Measurements from ENCODE around the gene TAS1R3.

Gene TAS1R3

DNA sequence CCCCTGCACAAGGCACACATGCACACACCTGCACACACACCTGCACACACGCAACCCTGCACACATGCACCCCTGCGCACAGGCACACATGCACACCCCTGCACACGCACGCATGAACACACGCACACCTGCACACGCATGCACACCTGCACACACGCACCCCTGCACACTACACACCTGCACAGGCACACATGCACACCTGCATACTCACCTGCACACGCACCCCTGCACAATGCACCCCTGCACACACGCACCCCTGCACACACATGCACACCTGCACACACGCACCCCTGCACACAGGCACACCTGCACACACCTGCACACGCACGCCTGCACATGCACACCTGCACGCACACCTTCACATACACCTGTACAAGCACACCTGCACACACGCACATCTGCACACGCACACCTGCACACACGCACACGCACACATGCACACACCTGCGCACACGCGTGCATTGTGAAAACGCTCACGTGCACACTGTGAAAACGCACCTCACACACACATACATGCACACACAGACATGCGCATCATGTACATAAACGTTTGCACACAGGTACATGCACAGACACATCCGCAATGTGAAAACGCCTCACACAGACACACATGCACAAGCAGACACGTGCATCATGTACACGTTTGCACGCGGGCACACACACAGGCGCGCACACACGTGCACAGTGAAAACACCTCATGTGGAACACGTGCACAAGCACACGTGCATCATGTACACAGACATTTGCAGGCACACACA is 9.9 kb downstream of the TAS1R3 start:
- DNase-seq = no peak

DNA sequence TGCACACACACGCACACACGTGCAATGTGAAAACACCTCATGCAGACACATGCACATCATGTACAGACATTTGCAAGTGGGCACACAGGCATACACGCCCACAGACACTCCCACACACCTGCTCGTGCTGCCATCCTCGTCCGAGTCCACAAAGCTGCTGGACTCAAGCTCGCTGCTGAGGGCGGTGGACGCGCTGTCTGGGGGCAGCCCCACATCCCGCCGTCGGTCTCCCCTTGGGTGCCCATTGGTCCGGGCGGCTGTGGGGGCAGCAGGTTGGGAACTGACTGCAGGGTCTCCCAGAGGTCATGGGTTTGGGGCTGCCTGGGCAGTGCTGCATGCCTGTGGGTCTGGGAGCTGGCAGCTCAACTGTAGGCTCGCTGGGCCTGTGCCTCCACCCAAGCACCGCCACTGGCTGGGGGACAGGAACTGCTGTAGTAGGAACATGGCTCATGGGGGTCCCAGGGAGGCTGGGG is 10.5 kb downstream of the TAS1R3 start:
- DNase-seq = no peak

GRCh38 chr1:1342061-1342562 is 11.0 kb downstream of the TAS1R3 start:
- DNase-seq = no peak

DNA sequence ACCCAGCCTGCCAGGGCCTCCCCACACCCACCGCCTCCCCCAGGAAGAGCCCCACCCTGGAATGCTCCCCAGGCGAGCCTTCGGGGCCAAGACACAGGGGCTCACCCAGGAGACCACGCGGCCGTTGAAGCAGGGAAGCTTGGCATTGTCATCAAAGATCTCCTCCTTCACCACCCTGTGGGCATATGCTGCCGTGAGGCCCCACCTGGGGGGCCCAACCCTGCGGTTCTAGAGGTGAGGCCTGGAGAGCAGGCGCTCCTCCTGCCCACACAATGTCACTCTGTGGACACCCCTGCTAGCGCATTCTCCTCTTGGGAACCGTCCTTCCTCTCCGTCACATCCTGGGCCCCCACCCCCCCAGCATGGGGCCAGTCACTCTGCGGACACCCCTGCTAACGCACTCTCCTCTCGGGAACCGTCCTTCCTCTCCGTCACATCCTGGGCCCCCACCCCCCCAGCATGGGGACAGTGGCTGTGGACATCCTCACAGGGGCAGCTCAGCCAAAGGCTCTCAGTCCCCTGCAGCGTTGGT is 11.6 kb downstream of the TAS1R3 start:
- DNase-seq = no peak

GRCh38 chr1:1343811-1344421 is 12.8 kb downstream of the TAS1R3 start:
- no peak for DNase-seq

DNA sequence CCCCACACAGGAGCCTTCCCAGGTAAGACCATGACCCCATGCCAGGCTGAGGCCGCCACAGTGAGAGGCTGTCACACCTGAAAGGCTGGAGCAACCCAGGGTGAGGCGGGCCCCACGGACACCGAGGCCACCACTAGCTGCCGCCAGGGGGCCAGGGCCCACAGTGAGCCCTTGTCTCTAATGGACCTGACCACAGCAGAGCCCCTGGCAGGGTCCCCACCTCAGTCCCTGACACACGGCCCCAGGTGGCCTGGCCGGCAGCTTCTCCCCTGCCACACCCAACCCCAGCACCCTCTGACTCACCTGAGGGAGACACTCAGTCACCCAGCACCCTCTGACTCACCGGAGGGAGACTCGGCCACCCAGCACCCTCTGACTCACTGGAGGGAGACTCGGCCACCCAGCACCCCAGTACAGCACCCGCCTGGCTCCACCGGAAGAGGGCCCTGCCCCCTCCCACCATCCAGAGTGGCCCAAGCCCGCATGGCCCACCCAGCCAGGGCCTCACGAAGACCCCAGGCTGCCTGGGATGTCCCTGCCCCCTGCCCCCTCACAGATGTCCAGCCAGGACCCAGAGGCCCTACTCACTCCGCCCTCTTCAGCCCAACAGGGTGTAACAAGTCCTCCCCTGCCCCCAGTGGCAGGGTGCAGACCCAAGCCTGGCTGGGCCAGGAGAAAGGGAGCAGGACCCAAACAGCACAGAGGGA is 13.7 kb downstream of the TAS1R3 start:
- DNase-seq = peak; percentile 77

DNA sequence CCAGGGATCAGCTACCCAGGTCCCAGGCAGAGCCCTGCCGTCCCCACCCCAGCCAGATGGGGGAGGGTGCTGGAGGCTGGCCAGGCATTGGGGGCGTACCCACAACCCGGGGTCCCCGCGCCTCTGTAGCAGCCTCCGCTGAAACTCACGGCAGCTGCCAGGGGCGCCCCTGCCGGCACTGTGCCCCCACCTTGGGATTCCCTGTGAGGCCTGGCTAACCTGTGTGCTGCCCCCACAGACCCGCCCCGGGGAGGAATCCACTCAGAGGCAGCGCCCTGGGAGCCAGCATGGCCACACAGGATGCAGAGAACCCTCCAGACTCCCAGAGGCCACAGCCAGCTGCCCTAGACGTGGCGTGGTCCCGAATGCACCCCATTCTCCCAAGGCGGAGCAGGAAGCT is 14.3 kb downstream of the TAS1R3 start:
- no peak for DNase-seq

DNA sequence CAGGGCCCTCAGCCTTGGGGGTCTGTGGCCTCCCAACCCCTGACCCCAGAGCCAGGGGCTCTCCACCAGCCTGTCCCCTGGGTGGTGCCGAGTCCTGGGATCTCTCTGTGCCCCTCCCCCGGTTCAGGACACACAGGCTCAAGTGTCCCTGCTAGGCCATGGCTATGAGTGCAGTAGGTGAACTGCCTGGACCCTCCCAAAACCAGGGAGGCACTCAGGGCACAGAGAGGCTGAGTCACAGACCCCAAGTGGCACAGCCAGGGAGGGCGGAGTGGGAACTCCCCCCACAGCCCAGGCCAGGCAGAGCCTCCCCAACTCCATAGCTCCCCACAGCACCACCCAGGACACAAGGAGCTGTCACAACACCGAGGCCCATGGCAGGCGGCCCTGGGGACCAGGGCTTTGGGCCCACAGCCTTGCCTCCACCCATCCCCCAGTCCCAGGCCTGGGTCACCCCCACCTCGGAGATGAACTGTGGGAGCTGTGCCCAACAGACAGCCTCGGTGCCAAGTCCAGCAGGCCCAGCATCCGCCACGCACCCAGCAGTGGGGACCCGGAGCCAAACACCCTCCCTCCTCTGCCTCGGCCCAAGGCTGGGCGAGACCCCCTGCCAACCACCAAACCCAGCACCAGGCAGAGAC is 14.9 kb downstream of the TAS1R3 start:
- DNase-seq = no peak

GRCh38 chr1:1346501-1346890 is 15.4 kb downstream of the TAS1R3 start:
- DNase-seq = no peak

DNA sequence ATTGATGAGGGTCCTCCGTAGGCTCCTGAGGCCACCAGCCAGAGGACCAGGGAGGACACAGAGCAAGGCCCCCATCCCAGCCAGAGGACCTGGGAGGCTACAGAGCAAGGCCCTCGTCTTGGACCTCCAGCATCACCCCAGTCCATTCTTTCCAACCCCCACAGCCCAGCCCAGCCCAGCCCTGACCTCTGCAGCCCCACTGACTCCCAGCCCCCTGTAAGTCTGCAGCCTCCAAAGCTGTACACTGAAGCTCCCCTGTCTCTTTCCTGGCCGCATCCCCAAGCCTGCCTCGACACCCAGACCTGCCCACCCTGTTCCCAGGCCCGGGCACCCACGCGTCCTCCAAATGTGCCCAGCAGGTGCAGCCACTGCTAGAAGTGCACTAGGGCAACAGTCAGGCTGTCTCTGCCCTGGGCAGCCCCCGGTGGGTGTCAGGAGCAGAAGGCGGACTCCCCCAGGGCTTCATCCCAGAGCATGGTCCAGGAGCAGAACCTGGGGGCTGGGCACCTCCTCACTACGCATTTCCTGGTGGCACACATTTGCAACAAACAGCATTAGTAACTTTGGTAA is 16.0 kb downstream of the TAS1R3 start:
- no peak for DNase-seq

GRCh38 chr1:1347663-1348419 is 16.8 kb downstream of the TAS1R3 start:
- DNase-seq = no peak

DNA sequence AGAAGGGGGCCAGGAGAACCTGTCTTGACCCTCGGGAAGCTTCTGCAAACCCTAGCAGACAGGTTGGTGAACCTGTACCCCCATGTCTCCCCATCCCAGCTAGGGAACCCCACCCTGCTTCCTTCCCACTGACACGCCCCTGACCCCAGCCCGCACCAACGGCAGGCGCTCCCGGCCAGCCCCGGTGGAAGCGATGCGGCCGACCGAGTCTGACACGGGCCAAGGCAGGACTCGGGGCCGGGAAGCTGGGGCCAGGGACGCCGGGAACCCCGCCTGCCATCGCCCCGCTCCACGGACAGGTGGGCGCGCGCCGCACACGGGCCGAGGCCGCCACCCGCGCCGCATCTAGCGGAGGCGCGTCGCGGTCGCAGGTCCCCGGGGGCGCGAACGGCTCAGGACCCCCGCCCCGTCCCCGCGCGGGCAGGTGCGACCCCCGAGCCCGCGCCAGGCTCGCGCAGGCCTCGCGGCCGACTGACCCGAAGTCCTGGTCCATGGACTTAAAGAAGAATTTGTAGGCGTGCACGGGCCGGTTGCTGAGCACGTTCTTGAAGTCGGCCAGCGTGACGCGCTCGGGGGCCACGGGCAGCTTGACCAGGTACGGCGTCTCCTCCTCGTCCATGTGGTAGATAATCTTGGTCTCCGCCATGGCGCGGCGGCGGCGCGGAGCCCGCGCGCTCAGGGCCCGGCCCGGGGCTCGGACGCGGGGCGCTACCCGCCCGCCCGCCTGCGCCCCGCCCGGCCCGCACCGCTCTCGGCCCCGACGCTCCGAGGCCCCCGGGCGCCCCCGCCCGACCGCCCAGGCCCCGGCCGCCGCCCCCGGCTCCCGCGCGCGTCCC is 17.6 kb downstream of the TAS1R3 start:
- DNase-seq = no peak

DNA sequence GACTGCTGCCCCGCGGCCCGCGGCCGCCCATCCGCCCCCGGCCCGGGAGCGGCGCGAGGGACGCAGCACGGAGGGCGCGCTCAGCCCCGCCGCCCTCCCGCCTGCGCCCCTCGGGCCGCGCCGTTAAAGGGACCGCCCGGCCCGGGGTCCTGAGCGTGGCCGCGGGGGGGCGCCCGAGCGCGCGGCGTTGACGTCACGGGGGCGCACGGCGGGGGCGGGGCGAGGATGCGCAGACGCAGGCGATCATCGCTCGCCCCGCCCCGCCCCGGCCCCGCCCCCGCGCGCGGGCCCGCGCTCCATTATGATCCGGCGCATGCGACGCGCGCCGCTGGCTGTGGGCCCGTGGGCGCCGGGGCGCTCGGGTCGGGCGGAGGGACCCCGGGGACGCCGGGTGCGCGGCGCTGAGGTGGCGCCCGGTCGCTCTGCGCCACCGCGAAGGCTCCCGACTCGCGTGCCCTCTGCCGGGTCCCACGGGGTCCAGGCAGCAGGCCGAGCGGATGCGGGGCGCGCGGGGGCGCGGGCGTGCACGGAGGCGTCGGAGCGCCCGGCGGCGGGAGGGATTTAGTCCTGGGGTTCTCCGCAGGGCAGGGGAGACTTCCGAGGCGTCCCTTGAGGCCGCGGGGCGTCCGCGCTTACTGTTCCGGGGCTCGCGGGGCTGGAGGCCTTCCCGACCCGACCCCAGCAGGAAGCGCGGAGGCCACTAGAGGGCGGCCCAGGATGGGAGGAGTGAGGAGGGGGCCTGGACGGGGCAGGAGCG is 18.4 kb downstream of the TAS1R3 start, which contains the start of gene DVL1:
Gene DVL1 (minus strand): TSS at position 163 of the 757 bp plus-strand sequence. CDS start 353 bp downstream, outside the sequence.
- peak; percentile 74 for DNase-seq

DNA sequence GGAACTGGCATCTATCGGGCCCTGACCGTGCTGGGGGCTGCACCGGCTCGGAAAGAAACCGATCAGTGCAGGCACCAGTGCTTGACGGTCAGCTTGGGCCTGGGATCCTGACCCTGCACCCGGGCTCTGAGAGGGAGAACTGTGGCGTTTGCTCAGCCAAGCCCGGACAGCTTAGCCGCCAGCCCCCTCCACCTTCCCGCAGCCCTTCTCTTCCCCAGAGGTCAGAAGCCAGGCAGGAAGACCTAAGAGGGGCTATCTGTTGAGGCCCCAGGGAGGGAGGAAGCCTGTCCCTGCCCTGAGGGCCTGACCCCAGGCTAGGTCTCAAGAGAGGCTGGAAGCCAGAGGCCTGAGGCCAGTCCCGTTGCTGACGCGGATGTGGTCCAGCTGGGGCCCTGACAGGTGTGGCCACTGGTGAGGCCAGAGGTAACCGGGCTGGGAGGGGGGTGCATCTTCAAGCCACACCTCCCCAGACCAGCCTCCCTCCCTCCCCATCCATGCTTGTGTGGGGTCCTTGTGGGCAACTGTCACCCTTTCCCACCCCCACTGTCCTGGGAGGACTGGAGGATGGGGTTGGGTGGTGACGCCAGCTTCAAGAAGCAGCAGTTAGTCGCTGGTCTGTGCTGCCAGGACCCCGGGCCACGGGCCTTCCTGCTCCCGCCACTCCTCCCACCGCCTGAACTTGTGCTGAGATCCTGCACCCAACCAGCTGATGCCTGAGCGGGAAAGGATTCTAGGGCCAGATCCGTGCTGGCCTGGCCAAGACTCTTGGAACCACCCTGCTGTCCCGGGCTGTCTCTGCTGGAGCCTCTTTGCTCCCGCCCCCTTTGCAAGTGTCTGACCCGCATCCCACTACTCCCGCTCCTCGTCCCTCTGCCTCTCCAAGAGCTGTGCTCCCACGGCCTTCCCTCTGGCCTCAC is 20.7 kb downstream of the TAS1R3 start:
- DNase-seq = no peak

- no peak for DNase-seq
These were observed 21.8 kb downstream of the TAS1R3 start for GRCh38 chr1:1352786-1353388.

DNA sequence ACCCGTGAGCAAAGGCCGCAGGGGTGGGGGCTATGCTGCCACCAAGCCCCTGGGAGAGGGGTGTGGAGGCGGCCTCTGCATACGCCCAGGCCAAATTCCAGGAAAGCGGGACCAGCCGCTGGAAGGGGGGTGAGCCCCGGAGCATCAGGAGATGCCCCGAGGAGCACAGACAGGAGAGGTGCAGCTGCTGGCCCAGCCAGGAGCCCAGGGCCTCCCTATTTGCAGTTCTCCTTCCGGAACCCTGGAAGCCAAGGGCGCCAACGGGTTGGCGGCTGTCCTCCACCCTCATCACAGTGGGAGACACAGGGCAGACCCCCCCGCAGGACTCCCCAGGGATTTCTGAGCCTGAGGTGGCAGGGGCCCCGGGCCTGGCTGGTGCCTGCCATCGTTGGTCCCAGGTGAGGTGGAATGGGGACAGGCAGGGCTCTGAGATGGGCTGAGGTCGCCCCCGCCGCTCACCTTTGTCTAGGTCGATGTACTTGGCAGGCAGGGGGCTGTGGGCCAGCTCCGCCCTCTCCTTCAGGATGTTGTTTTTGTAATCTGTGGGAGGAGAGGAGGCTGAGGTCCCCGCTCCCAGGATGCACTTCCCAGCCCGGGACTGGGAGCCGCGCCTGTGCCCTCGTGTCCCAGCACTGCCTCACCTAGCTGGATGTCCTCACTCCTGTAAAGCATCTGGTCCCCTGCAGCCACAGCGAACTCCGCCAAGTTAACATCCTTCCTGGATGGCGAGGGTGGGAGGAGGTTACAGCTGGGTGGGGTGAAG is 22.5 kb downstream of the TAS1R3 start:
- DNase-seq = no peak

All from stimulated activated CD4-positive, alpha-beta T cell treated with anti-CD3 and anti-CD28 coated beads, Interleukin-15, amount 100 ng/mL, for 24 hours (primary cell).